Posterior cingulate gyrus (tissue), 11 donors: ENCODE results near the gene SYT5.
"Not testable (repeated sequence)": the region's sequence is repeated elsewhere in the genome, so short reads cannot be mapped to it uniquely, and the experiment has no call there.

ENCODE experiments used
- DNase-seq, 10 donors: peaks; one replicate each; pipeline versions ENCODE4 v3.0.0 to v3.0.0-alpha.2; 2020 to 2021; ENCODE audit warnings: mixed read lengths in 3 of 10
- intact Hi-C: fragments of 100-400 bp; cut with DNase I; formaldehyde crosslinking; loops from one replicate; pipeline ENCODE4 v1.15.1; 2023

Gene SYT5

GRCh38 chr19:55179606-55180484 lies at the start of gene SYT5:
TSS of gene SYT5 (minus strand) at chr19:55180289. CDS start at chr19:55179041, 1,248 bp downstream.
- intact Hi-C loops, result loop anchor here (5.0 kb wide), 1 partner anchor 37 kb away; no protein-coding TSS in a partner anchor
- peak in 6 of 10 donors; percentile 29 to 92 (median 46) for DNase-seq

GRCh38 chr19:55229789-55230182 lies 49.7 kb upstream of the SYT5 start:
- intact Hi-C loops, result no loop called here
- DNase-seq, result peak in 1 of 10 donors; percentile 47

- peak in 1 of 10 donors; percentile 80 for DNase-seq
- intact Hi-C loops, result no loop called here
These were observed 49.2 kb upstream of the SYT5 start for GRCh38 chr19:55229145-55229788.

- intact Hi-C loops, result no loop called here
- peak in 2 of 10 donors; percentile 55 to 61 for DNase-seq
These were observed 48.4 kb upstream of the SYT5 start, which contains the start of gene TMEM86B for GRCh38 chr19:55228403-55229031. TSS of gene TMEM86B (minus strand) at chr19:55228763. CDS start at chr19:55228741, 22 bp downstream.

- intact Hi-C loops, result no loop called here
- peak in 1 of 10 donors; percentile 60 for DNase-seq
These were observed 47.9 kb upstream of the SYT5 start for GRCh38 chr19:55228015-55228391.

GRCh38 chr19:55227241-55228014 lies 47.3 kb upstream of the SYT5 start:
- intact Hi-C loops, result no loop called here
- peak in 1 of 10 donors; percentile 71 for DNase-seq

- intact Hi-C loops, result no loop called here
These were observed 46.7 kb upstream of the SYT5 start for GRCh38 chr19:55226788-55227187.

GRCh38 chr19:55226273-55226672 lies 46.2 kb upstream of the SYT5 start:
- peak in 2 of 10 donors; percentile 52 to 68 for DNase-seq
- intact Hi-C loops, result no loop called here

More at GRCh38 chr19:55226788-55227187, 46.7 kb upstream of the SYT5 start:
- peak in 1 of 10 donors; percentile 67 for DNase-seq

- DNase-seq, result peak in 1 of 10 donors; percentile 7
- intact Hi-C loops, result no loop called here
These were observed 45.4 kb upstream of the SYT5 start for GRCh38 chr19:55225415-55225958.

GRCh38 chr19:55224679-55225414 lies 44.8 kb upstream of the SYT5 start:
- intact Hi-C loops, result not testable (repeated sequence)

GRCh38 chr19:55224038-55224665 lies 44.1 kb upstream of the SYT5 start:
- intact Hi-C loops, result no loop called here
- DNase-seq, result peak in 2 of 10 donors; percentile 49 to 61

More at GRCh38 chr19:55224679-55225414, 44.8 kb upstream of the SYT5 start:
- peak in 2 of 10 donors; percentile 9 to 26 for DNase-seq

- intact Hi-C loops, result no loop called here
- DNase-seq, result peak in 2 of 10 donors; percentile 24 to 55
These were observed 43.4 kb upstream of the SYT5 start for GRCh38 chr19:55223291-55224037.

GRCh38 chr19:55220525-55220924 lies 40.4 kb upstream of the SYT5 start:
- no peak for DNase-seq
- intact Hi-C loops, result no loop called here

GRCh38 chr19:55216461-55217198 lies 36.5 kb upstream of the SYT5 start:
- intact Hi-C loops, result loop anchor here (2.0 to 5.0 kb wide), 2 partner anchors 39 to 42 kb away; partner anchors contain the start of gene PPP6R1
- DNase-seq, result peak; percentile 67 to 98 (median 84)

- DNase-seq, result no peak
- intact Hi-C loops, result no loop called here
These were observed 33.5 kb upstream of the SYT5 start for GRCh38 chr19:55213547-55213946.

GRCh38 chr19:55212447-55212846 lies 32.4 kb upstream of the SYT5 start:
- intact Hi-C loops, result no loop called here
- peak in 2 of 10 donors; percentile 26 to 52 for DNase-seq
